Measurements from ENCODE around the gene HMMR. TPM values are rescaled to one million over a fixed set of nuclear protein-coding genes. Genes with fewer than 3 reads are reported as not detected.
A peak's percentile ranks its signal among the peaks of the same experiment; 100 is the strongest.
"Not testable (repeated sequence)": the region's sequence is repeated elsewhere in the genome, so short reads cannot be mapped to it uniquely, and the experiment has no call there.

The HMMR gene
- total RNA-seq, 2 donors from 2014 or later, result 76.9 to 119 TPM

DNA sequence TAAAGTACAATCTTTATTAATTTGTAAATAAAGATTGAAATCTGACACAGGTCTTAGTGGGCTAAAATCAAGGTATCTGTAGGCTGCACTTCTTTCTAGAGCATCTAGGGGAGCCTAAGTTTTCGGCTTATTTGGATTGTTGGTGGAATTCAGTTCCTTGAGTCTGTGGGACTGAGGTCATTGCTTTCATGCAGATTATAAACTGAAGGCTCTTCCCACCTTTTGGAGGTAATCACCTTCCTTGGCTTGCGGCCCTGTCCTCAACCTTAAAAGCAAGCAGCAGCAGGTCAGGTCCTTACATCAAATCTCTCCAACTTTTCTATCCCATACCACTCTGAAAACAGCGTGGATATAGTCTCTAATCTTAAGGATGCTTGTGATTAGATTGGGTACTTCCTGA lies 70.8 kb downstream of the HMMR start:
- H3K36me3 Mint-ChIP-seq, result no peaks in the 10 kb centered on the region
- H3K9me3 Mint-ChIP-seq, result no peaks in the 10 kb centered on the region
- no peak overlapping the region for H3K27ac Mint-ChIP-seq
- DNase-seq (ENCODE audit: low spot score in 2 of 2) (no peak), ATAC-seq (no peak)

DNA sequence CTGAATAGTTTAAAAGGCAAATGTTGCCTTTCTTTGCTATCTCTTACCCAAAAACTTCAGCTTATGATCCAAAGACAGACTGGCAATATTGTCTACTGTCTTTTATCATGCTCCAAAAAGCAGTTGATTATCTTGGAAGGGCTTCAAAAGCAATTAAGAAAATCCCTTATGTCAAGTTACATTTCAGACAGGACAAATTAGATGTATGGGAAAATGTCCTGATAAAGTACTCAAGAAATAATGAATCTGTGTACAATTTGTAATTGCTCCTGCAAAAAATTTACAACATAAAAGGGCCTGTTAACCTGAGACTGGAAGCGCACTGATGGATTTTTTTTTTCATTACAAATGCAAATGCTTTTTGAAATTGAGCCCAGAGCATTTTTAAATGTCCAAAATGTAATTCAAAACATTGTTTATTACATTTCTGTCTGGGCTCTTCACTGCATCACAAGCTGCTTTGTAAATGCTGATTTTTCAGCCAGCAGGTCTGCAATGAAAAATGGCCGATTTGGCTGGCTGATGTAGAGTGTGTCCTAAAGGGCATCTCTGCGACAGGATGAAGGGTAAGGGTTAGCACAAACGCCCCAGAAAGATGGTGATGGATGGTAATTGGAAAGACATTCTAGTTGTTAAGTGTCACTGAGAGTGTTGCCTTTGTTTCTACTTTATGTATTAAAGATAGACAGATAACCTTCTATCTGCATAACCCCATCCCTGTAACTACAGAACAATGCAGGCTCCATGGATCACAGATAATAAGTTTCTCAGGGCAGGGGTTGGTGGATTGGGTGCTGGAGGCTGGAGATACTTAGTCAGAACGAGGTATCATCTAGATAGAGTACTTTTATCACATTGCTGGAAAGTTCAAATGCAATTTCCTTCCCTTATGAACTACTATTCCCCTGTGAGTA lies 72.0 kb downstream of the HMMR start:
- no peak for ATAC-seq
- H3K9me3 Mint-ChIP-seq, result no peaks in the 10 kb centered on the region
- H3K36me3 Mint-ChIP-seq, result no peaks in the 10 kb centered on the region
- H3K27ac Mint-ChIP-seq, result peak overlapping the region in 1 of 2 donors; percentile 79
- no peak for DNase-seq (ENCODE audit: low spot score in 2 of 2)

DNA sequence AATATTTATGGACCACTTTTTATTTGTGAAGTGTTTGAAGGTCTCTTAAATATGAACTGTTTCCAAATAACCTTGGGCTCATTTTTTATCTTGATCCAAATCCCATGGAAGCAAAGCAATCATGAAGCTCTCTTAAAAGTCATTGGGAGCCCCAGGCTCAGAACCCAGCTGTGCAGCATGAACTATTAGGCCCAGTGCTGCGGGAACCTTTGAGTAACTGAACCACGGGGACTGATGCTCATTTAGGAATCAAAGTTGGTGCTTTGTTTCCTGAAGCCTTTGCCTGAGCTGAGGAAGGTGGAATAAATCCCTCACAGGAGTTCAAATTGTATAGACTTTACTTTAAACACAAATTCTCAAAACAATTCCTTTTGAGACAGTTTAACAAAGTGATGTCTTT lies 72.8 kb downstream of the HMMR start:
- Mint-ChIP-seq H3K9me3 (no peaks in the 10 kb centered on the region), H3K36me3 (peaks cover 0 to 5% of the 10 kb centered on the region in 2 donors), H3K27ac (no peak overlapping the region)
- DNase-seq (ENCODE audit: low spot score in 2 of 2) (no peak), ATAC-seq (no peak)

DNA sequence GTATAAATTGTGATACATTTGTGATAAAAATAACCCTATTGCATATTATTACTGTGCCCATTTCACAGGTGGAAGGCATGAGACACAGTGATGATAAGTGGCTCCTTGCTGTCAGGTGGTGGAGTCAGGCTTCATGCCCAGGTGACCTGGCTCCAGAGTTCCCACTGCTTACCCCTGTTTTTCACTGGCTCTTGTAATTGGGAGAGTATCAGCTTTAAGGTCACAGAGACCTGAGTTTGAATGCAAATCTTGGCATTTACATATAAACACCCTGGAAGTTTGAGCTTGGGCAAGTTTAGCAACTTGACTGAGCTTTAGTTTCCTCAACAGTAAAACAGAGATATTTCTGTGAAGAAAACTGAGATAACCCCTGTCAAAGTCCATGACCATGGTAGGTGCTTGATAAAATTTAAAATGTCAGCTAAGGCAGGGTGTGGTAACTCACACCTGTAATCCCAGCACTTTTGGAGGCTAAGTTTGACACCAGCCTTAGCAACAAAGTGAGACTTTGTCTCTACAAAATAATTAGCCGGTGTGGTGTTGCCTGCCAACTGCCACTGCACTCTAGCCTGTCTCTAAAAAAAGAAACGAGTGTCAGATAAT lies 74.2 kb downstream of the HMMR start:
- Mint-ChIP-seq H3K36me3 (peaks cover 0 to 5% of the 10 kb centered on the region in 2 donors), H3K9me3 (no peaks in the 10 kb centered on the region), H3K27ac (no peak overlapping the region)
- no peak for ATAC-seq
- no peak for DNase-seq (ENCODE audit: low spot score in 2 of 2)

DNA sequence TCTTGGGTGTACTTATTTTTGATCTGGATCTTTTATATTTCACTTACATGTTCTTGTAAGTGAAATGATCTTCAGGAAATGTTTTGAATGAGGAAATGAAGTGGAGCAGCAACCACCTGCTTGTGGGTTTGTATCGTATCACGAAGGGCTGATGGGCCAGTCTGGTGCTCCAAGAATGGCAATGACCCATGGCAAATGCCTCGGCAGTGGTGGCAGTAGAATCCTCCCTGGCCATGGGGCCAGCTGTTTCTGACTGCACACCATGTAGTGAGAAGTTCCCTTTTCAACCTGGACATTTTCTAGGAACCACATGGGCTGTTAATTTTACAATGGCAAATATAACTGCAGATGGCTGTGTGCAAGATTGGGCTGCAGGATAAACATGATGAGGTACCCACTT lies 74.9 kb downstream of the HMMR start:
- Mint-ChIP-seq H3K9me3 (no peaks in the 10 kb centered on the region), H3K36me3 (peaks cover 0 to 5% of the 10 kb centered on the region in 2 donors), H3K27ac (no peak overlapping the region)
- ATAC-seq (no peak), DNase-seq (ENCODE audit: low spot score in 2 of 2) (no peak)

DNA sequence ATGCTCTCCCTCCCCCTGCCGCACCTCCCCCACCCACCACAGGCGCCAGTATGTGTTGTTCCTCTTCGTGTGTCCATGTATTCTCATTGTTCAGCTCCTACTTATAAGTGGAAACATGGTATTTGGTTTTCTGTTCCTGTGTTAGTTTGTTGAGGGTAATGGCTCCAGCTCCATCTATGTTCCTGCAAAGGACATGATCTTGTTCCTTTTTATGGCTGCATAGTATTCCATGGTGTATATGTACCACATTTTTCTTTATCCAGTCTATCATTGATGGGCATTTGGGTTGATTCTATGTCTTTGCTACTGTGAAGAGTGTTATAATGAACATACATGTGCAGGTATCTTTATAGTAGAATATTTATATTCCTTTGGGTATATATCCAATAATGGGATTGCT lies 76.0 kb downstream of the HMMR start:
- not testable (repeated sequence) for H3K36me3 Mint-ChIP-seq; H3K9me3 Mint-ChIP-seq; DNase-seq (ENCODE audit: low spot score in 2 of 2); ATAC-seq; H3K27ac Mint-ChIP-seq

DNA sequence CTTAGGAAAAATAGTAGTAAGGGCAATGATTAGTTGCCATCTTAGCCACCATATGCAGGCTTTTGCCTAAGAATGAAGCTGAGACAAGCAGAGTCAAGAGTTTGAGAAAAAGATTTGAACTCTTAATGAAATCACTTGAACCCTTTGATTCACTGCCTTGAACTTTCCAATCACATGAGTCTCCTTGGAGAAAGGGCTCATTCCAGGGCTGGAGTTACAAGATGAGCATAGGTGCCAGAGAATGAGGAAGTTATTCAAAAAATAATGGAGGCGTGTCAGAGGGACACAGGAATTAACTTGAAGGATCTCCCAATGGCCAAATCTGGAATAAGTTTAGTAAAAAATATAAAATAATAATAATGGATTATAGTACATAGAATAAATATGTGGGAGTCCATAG lies 80.3 kb downstream of the HMMR start:
- ATAC-seq, result no peak
- no peaks in the 10 kb centered on the region for H3K9me3 Mint-ChIP-seq
- peaks cover 0 to 5% of the 10 kb centered on the region in 2 donors for H3K36me3 Mint-ChIP-seq
- no peak for DNase-seq (ENCODE audit: low spot score in 2 of 2)
- H3K27ac Mint-ChIP-seq, result no peak overlapping the region

Other genes starting within 250 kb of the HMMR start
- 100 to 1,000 TPM; 132 to 326 TPM for gene CCNG1, start 23.0 kb upstream of the HMMR start, total RNA-seq
- 10 to 100 TPM; 60.5 to 63.0 TPM for gene NUDCD2, start 530 bp upstream of the HMMR start, total RNA-seq
- gene MAT2B, start 45.0 kb downstream of the HMMR start, total RNA-seq, result 10 to 100 TPM; 80.9 to 97.6 TPM

Measured in activated naive CD4-positive, alpha-beta T cell treated with anti-CD3 and anti-CD28 coated beads, Interleukin-2, amount 50 U/mL, for 72 hours (primary cell).